ENCODE data around the gene MCM8.

Gene MCM8

GRCh38 chr20:5950271-5951031, at the start of gene MCM8, which contains the start of gene TRMT6:
Gene MCM8 (plus strand): TSS chr20:5950652. CDS start chr20:5952016, 1,364 bp downstream.
Gene TRMT6 (minus strand): TSS chr20:5950533. CDS start chr20:5950405, 128 bp downstream.
- peak; percentile 79 to 93 (median 84) for DNase-seq (ENCODE audit: low read depth in 2 of 3, low spot score in 2 of 3)

- no peak for DNase-seq (ENCODE audit: low read depth in 2 of 3, low spot score in 2 of 3)
Observed at GRCh38 chr20:5900908-5901307, 49.5 kb upstream of the MCM8 start.

- no peak for DNase-seq (ENCODE audit: low read depth in 2 of 3, low spot score in 2 of 3)
Observed at GRCh38 chr20:5908981-5909380, 41.5 kb upstream of the MCM8 start.

GRCh38 chr20:5910186-5910585, 40.3 kb upstream of the MCM8 start:
- DNase-seq (ENCODE audit: low read depth in 2 of 3, low spot score in 2 of 3), result no peak

GRCh38 chr20:5913166-5913565, 37.3 kb upstream of the MCM8 start:
- no peak for DNase-seq (ENCODE audit: low read depth in 2 of 3, low spot score in 2 of 3)

- no peak for DNase-seq (ENCODE audit: low read depth in 2 of 3, low spot score in 2 of 3)
Observed at GRCh38 chr20:5914859-5915258, 35.6 kb upstream of the MCM8 start.

GRCh38 chr20:5918856-5919625, 31.4 kb upstream of the MCM8 start:
- no peak for DNase-seq (ENCODE audit: low read depth in 2 of 3, low spot score in 2 of 3)

GRCh38 chr20:5919626-5920544, 30.6 kb upstream of the MCM8 start:
- no peak for DNase-seq (ENCODE audit: low read depth in 2 of 3, low spot score in 2 of 3)

GRCh38 chr20:5920581-5920980, 29.9 kb upstream of the MCM8 start:
- DNase-seq (ENCODE audit: low read depth in 2 of 3, low spot score in 2 of 3), result no peak

- no peak for DNase-seq (ENCODE audit: low read depth in 2 of 3, low spot score in 2 of 3)
Observed at GRCh38 chr20:5923493-5923892, 27.0 kb upstream of the MCM8 start.

- no peak for DNase-seq (ENCODE audit: low read depth in 2 of 3, low spot score in 2 of 3)
Observed at GRCh38 chr20:5925551-5925950, 24.9 kb upstream of the MCM8 start.

- DNase-seq (ENCODE audit: low read depth in 2 of 3, low spot score in 2 of 3), result no peak
Observed at GRCh38 chr20:5927749-5928462, 22.5 kb upstream of the MCM8 start.

GRCh38 chr20:5928836-5929715, 21.4 kb upstream of the MCM8 start:
- DNase-seq (ENCODE audit: low read depth in 2 of 3, low spot score in 2 of 3), result no peak

- no peak for DNase-seq (ENCODE audit: low read depth in 2 of 3, low spot score in 2 of 3)
Observed at GRCh38 chr20:5931411-5931810, 19.0 kb upstream of the MCM8 start.

- no peak for DNase-seq (ENCODE audit: low read depth in 2 of 3, low spot score in 2 of 3)
Observed at GRCh38 chr20:5932796-5933195, 17.7 kb upstream of the MCM8 start.

GRCh38 chr20:5933802-5934436, 16.5 kb upstream of the MCM8 start:
- DNase-seq (ENCODE audit: low read depth in 2 of 3, low spot score in 2 of 3), result no peak

GRCh38 chr20:5935384-5935783, 15.1 kb upstream of the MCM8 start:
- no peak for DNase-seq (ENCODE audit: low read depth in 2 of 3, low spot score in 2 of 3)

- no peak for DNase-seq (ENCODE audit: low read depth in 2 of 3, low spot score in 2 of 3)
Observed at GRCh38 chr20:5936238-5936637, 14.2 kb upstream of the MCM8 start.

GRCh38 chr20:5938456-5939029, 11.9 kb upstream of the MCM8 start:
- no peak for DNase-seq (ENCODE audit: low read depth in 2 of 3, low spot score in 2 of 3)
